Body of pancreas (tissue), 4 donors: ENCODE measurements around the gene LRIT2.

Experiments used
- POLR2A ChIP-seq, 3 donors: fragments of 450-650 bp; IDR thresholded peaks; one replicate each; pipeline ENCODE4 v1.6.1; 2016; ENCODE audit warnings: antibody characterized with exemption in 3 of 3, mild to moderate bottlenecking in 2 of 3
- TF ChIP-seq, protein P1 (sequence below), 7 experiments: fragments of 450-650 bp in 4 of 7; fragments of 200-600 bp in 3 of 7; sonication (generic) in 3 of 7; IDR thresholded peaks; one replicate each; pipeline ENCODE4 v1.5.1; 2016 to 2019; ENCODE audit warnings: antibody characterized with exemption in 7 of 7

DNA sequence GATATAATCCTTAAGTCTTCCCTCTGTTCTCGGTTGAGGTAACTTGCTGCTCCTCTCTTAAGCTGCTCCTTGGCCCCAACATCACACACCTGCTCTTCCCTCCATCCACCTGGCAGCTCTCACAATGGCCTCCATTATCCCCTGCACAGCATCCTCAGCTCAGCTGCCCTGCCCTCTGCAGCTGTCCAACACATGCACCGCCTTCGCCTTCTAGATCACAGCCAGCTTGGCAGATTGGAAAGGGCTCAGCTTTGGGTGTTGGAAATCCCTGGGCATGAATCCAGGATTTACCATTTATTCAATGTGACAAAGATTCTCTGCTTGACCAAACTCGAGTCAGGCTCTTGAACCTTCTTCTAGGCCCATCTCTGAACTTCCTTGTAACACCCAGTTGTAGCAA is 40.1 kb upstream of the LRIT2 start:
- TF ChIP-seq, protein P1, sequence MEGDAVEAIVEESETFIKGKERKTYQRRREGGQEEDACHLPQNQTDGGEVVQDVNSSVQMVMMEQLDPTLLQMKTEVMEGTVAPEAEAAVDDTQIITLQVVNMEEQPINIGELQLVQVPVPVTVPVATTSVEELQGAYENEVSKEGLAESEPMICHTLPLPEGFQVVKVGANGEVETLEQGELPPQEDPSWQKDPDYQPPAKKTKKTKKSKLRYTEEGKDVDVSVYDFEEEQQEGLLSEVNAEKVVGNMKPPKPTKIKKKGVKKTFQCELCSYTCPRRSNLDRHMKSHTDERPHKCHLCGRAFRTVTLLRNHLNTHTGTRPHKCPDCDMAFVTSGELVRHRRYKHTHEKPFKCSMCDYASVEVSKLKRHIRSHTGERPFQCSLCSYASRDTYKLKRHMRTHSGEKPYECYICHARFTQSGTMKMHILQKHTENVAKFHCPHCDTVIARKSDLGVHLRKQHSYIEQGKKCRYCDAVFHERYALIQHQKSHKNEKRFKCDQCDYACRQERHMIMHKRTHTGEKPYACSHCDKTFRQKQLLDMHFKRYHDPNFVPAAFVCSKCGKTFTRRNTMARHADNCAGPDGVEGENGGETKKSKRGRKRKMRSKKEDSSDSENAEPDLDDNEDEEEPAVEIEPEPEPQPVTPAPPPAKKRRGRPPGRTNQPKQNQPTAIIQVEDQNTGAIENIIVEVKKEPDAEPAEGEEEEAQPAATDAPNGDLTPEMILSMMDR (IDR thresholded peaks at IDR 0.05), result no peak
- TF ChIP-seq POLR2A (IDR thresholded peaks at IDR 0.05), result no peak
